GM19468 (cell line): ENCODE results near the gene WNT9B.

Source experiments
- ATAC-seq: cut with Tn5 transposase; IDR thresholded peaks from one replicate; pipeline ENCODE4 v1.9.1; 2021; ENCODE audit warnings: mild to moderate bottlenecking, moderate library complexity, moderate number of reproducible peaks; ENCODE audit not compliant: unreplicated experiment; ENCODE audit errors: extremely low read depth

The WNT9B gene

GRCh38 chr17:46851029-46851741 is at the start of gene WNT9B:
Gene WNT9B (plus strand): TSS chr17:46851583. CDS start chr17:46851639, 56 bp downstream.
- no peak for ATAC-seq

- no peak for ATAC-seq
Observed at GRCh38 chr17:46802800-46803199, 48.6 kb upstream of the WNT9B start.

GRCh38 chr17:46803544-46803943 is 47.8 kb upstream of the WNT9B start:
- no peak for ATAC-seq

GRCh38 chr17:46805771-46806170 is 45.6 kb upstream of the WNT9B start:
- no peak for ATAC-seq

- no peak for ATAC-seq
Observed at GRCh38 chr17:46809110-46809571, 42.2 kb upstream of the WNT9B start.

- ATAC-seq = no peak
Observed at GRCh38 chr17:46810837-46811236, 40.5 kb upstream of the WNT9B start.

GRCh38 chr17:46811978-46812583 is 39.3 kb upstream of the WNT9B start:
- no peak for ATAC-seq

GRCh38 chr17:46812624-46813318 is 38.6 kb upstream of the WNT9B start:
- ATAC-seq = no peak

- ATAC-seq = no peak
Observed at GRCh38 chr17:46813920-46814319, 37.5 kb upstream of the WNT9B start.

GRCh38 chr17:46814446-46814845 is 36.9 kb upstream of the WNT9B start:
- ATAC-seq = no peak

- no peak for ATAC-seq
Observed at GRCh38 chr17:46815474-46816353, 35.7 kb upstream of the WNT9B start.

- no peak for ATAC-seq
Observed at GRCh38 chr17:46817151-46817900, 34.1 kb upstream of the WNT9B start.

GRCh38 chr17:46817901-46818209 is 33.5 kb upstream of the WNT9B start:
- ATAC-seq = no peak

- ATAC-seq = no peak
Observed at GRCh38 chr17:46818316-46818928, 33.0 kb upstream of the WNT9B start, which contains the start of gene WNT3. Gene WNT3 (minus strand): TSS chr17:46818692. CDS start chr17:46818597, 95 bp downstream.

GRCh38 chr17:46818929-46819859 is 32.2 kb upstream of the WNT9B start:
- no peak for ATAC-seq

- no peak for ATAC-seq
Observed at GRCh38 chr17:46819906-46820351, 31.5 kb upstream of the WNT9B start.

GRCh38 chr17:46820592-46821450 is 30.6 kb upstream of the WNT9B start:
- no peak for ATAC-seq
